ENCODE measurements around the gene HNF4A. TPM values are rescaled to one million over a fixed set of nuclear protein-coding genes. Genes with fewer than 3 reads are reported as not detected.

HNF4A gene
- total RNA-seq, 1 donor, result not detected

- Histone ChIP-seq H3K36me3 (ENCODE audit: insufficient read depth, low read length) (no peaks in the 10 kb centered on the region), H2AFZ (ENCODE audit: low read length) (no peak overlapping the region), H4K20me1 (ENCODE audit: insufficient read depth, low read length) (no peaks in the 10 kb centered on the region), H3K79me2 (ENCODE audit: insufficient read depth, low read length) (no peaks in the 10 kb centered on the region), H3K27ac (ENCODE audit: low read depth, low read length) (no peak overlapping the region), H3K27me3 (ENCODE audit: insufficient read depth, low read length) (peaks cover 16% of the 10 kb centered on the region), H3K4me2 (ENCODE audit: insufficient read depth, low read length) (no peak overlapping the region), H3K4me3 (ENCODE audit: insufficient read depth, low read length) (no peak overlapping the region), H3K4me1 (ENCODE audit: insufficient read depth, low read length) (no peaks in the 10 kb centered on the region), H3K9me3 (ENCODE audit: low read depth, low read length) (no peaks in the 10 kb centered on the region)
- TF ChIP-seq CTCF (IDR thresholded peaks at IDR 0.05; ENCODE audit: extremely low read depth, low read depth, low read length), result no peak
- no peak for DNase-seq (ENCODE audit: insufficient read length, low spot score, missing footprints)
These were observed 80.3 kb downstream of the HNF4A start for GRCh38 chr20:44435630-44436335.

- no peaks in the 10 kb centered on the region for H3K4me1 ChIP-seq (ENCODE audit: insufficient read depth, low read length)
- H3K9me3 ChIP-seq (ENCODE audit: low read depth, low read length), result no peaks in the 10 kb centered on the region
- no peak overlapping the region for H3K4me2 ChIP-seq (ENCODE audit: insufficient read depth, low read length)
- no peak overlapping the region for H3K4me3 ChIP-seq (ENCODE audit: insufficient read depth, low read length)
- no peak overlapping the region for H2AFZ ChIP-seq (ENCODE audit: low read length)
- H3K27me3 ChIP-seq (ENCODE audit: insufficient read depth, low read length), result peaks cover 16% of the 10 kb centered on the region
- H3K27ac ChIP-seq (ENCODE audit: low read depth, low read length), result no peak overlapping the region
- no peak for TF ChIP-seq CTCF (IDR thresholded peaks at IDR 0.05; ENCODE audit: extremely low read depth, low read depth, low read length)
- DNase-seq (ENCODE audit: insufficient read length, low spot score, missing footprints), result no peak
- H3K79me2 ChIP-seq (ENCODE audit: insufficient read depth, low read length), result no peaks in the 10 kb centered on the region
- no peaks in the 10 kb centered on the region for H3K36me3 ChIP-seq (ENCODE audit: insufficient read depth, low read length)
- no peaks in the 10 kb centered on the region for H4K20me1 ChIP-seq (ENCODE audit: insufficient read depth, low read length)
These were observed 80.9 kb downstream of the HNF4A start for GRCh38 chr20:44436393-44436792.

GRCh38 chr20:44437497-44437896 is 82.0 kb downstream of the HNF4A start:
- no peak for DNase-seq (ENCODE audit: insufficient read length, low spot score, missing footprints)
- no peaks in the 10 kb centered on the region for H3K79me2 ChIP-seq (ENCODE audit: insufficient read depth, low read length)
- H3K4me2 ChIP-seq (ENCODE audit: insufficient read depth, low read length), result no peak overlapping the region
- TF ChIP-seq CTCF (IDR thresholded peaks at IDR 0.05; ENCODE audit: extremely low read depth, low read depth, low read length), result no peak
- H3K4me1 ChIP-seq (ENCODE audit: insufficient read depth, low read length), result no peaks in the 10 kb centered on the region
- no peaks in the 10 kb centered on the region for H3K9me3 ChIP-seq (ENCODE audit: low read depth, low read length)
- H3K4me3 ChIP-seq (ENCODE audit: insufficient read depth, low read length), result no peak overlapping the region
- H3K36me3 ChIP-seq (ENCODE audit: insufficient read depth, low read length), result no peaks in the 10 kb centered on the region
- no peak overlapping the region for H3K27ac ChIP-seq (ENCODE audit: low read depth, low read length)
- no peaks in the 10 kb centered on the region for H4K20me1 ChIP-seq (ENCODE audit: insufficient read depth, low read length)
- H2AFZ ChIP-seq (ENCODE audit: low read length), result no peak overlapping the region
- H3K27me3 ChIP-seq (ENCODE audit: insufficient read depth, low read length), result peaks cover 14% of the 10 kb centered on the region

GRCh38 chr20:44438782-44439181 is 83.3 kb downstream of the HNF4A start:
- H3K79me2 ChIP-seq (ENCODE audit: insufficient read depth, low read length), result no peaks in the 10 kb centered on the region
- H3K4me2 ChIP-seq (ENCODE audit: insufficient read depth, low read length), result no peak overlapping the region
- no peaks in the 10 kb centered on the region for H3K9me3 ChIP-seq (ENCODE audit: low read depth, low read length)
- no peaks in the 10 kb centered on the region for H3K4me1 ChIP-seq (ENCODE audit: insufficient read depth, low read length)
- H3K4me3 ChIP-seq (ENCODE audit: insufficient read depth, low read length), result no peak overlapping the region
- H3K36me3 ChIP-seq (ENCODE audit: insufficient read depth, low read length), result no peaks in the 10 kb centered on the region
- no peak for TF ChIP-seq CTCF (IDR thresholded peaks at IDR 0.05; ENCODE audit: extremely low read depth, low read depth, low read length)
- DNase-seq (ENCODE audit: insufficient read length, low spot score, missing footprints), result no peak
- H2AFZ ChIP-seq (ENCODE audit: low read length), result no peak overlapping the region
- H3K27me3 ChIP-seq (ENCODE audit: insufficient read depth, low read length), result peaks cover 5% of the 10 kb centered on the region
- H3K27ac ChIP-seq (ENCODE audit: low read depth, low read length), result no peak overlapping the region
- H4K20me1 ChIP-seq (ENCODE audit: insufficient read depth, low read length), result no peaks in the 10 kb centered on the region
